Left ventricle myocardium superior (tissue), 1 donor: ENCODE measurements around the gene KLRC2. TPM values are rescaled to one million over a fixed set of nuclear protein-coding genes. Genes with fewer than 3 reads are reported as not detected.
"Not testable (repeated sequence)": the region's sequence is repeated elsewhere in the genome, so short reads cannot be mapped to it uniquely, and the experiment has no call there.

Experiments used
- ATAC-seq: fragments of 200-7000 bp; cut with Tn5 transposase; one replicate; pipeline ENCODE4 v1.9.1; 2020; ENCODE audit warnings: mild to moderate bottlenecking, moderate library complexity
- DNase-seq: peaks from one replicate; pipeline ENCODE4 v3.0.0-alpha.2; 2020
- intact Hi-C: fragments of 100-400 bp; cut with micrococcal nuclease; formaldehyde crosslinking; loops from one replicate; pipeline ENCODE4 v1.11.0; 2022
- total RNA-seq: library from RNA; stranded (reverse); fragmentation: NEBNext Ultra II Directional; extraction: Animal tissue kit (Norgen Biotek cat#: 25700); gene quantifications from one replicate; pipeline ENCODE4 v1.2.1, GENCODE V29; 2021
- donor health status: DM: no; HTN: yes; CAD: no; lungs with severe emphysema.

The KLRC2 gene
- total RNA-seq, 1 donor from 2014 or later, result not detected

DNA sequence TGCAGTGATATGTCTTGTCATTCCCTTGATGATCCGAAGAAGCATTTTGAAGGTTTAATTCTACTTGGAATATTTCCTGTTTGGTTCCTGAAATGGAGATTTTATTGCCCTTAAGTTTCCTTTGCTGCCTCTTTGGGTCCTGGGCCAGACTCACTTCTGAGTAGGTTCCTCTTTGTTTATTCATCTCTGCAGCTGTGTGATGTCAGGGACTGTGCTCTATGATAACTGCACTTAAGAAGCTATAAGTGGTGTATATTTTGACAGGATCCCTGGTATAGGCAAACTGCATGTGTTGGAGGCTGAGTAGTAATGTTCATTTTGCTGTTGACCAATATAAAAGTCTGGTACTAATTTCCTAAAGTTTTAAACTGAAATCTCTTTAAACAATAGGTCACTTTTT lies 26.4 kb downstream of the KLRC2 start, which contains the start of gene KLRC4:
KLRC4 (minus strand) TSS at position 366 of the 400 bp plus-strand sequence; CDS start at position 184, 182 bp downstream.
- intact Hi-C loops, result no loop called here
- ATAC-seq, result no peak
- no peak for DNase-seq

DNA sequence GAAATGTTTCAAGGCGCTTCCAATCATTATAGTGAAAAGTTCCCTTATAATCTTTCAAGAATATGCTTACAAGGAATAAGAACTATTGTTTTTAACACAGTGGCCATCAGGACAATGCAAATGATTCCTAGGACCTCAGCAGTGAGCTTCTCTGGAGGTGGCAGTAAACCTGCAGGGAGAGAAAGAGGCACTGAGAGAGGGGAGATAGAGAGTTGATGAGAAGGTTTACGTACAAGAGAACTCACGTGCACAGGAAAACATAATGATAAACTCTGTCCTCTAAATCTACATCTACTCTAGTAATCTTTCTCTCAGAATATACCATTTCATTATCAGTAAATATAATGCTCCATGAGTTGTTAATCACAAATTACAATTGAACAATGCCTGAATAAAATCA lies 27.0 kb downstream of the KLRC2 start:
- ATAC-seq (no peak), DNase-seq (no peak)
- intact Hi-C loops, result no loop called here

DNA sequence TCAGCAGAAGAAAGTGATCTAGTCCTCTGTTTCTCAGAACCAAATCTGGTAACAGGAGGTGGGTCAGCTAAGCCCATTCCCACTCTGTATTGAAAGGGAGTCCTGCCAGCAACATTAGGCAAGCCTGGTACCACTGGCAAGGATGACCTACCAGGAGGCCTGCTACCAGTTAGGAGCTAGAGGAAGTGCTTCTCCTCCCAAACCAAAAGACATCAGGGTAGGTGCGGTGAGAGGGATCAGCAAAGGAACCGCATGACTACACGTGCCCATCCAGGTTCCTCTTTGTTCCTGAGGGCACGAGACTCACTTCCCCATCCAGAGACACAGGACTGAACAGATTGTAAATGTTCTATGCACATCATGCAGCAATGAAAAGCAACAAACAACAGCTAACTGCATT lies 29.1 kb downstream of the KLRC2 start:
- intact Hi-C loops, result no loop called here
- no peak for DNase-seq
- no peak for ATAC-seq

DNA sequence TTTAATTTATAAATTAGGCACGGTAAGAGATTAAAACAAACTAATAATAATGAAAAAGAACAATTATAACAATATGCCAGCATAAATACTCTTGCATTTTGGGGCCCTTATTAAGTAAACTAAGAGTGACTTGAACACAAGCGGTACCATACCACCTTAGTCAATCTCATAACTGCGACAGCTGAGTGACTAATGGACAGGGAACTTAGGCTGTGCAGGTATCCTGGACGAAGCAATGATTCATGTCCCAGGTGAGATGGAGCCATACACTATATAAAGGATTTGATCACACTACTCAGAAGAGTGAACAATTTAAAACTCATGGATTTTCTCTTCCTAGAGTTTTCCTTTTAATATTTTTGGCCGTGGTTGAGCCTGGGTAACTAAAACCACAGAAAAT lies 30.5 kb downstream of the KLRC2 start:
- ATAC-seq (no peak), DNase-seq (no peak)
- intact Hi-C loops, result no loop called here

DNA sequence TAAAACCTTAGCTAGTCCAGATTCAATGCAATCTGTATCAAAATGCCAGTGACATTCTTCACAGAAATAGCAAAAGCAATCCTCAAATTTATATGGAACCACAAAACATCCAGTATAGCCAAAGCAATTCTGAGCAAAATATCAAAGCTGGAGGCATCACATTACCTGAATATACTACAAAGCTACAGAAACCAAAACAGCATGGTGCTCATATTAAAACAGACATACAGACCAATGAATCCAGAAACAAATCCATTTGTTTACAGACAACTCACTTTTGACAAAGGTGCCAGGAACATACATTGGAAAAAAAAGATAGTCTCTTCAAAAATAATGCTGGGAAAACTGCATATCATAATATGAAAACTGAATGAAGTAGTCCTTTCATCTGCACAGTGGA lies 31.0 kb downstream of the KLRC2 start:
- ATAC-seq, result no peak

DNA sequence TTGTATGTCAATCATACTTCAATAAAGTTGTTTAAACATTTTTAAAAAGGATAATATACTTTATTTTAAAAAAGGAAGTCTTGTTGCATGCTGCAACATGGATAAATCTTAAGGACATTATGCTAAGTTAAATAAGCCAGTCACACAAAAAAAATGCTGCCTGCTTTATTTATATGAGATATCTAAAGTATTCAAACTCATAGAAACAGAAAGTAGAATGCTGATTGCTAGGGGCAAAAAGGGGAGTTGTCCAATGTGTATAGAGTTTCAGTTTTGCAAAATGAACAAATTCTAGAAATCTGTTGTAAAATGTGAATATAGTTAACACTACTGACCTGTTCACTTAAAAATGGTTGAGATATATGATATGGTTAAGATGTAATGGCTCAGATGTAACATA lies 35.0 kb downstream of the KLRC2 start:
- no peak for ATAC-seq
- intact Hi-C loops, result no loop called here
- DNase-seq, result no peak

More for the DNA sequence above, 31.0 kb downstream of the KLRC2 start:
- DNase-seq, result no peak
- intact Hi-C loops, result no loop called here

DNA sequence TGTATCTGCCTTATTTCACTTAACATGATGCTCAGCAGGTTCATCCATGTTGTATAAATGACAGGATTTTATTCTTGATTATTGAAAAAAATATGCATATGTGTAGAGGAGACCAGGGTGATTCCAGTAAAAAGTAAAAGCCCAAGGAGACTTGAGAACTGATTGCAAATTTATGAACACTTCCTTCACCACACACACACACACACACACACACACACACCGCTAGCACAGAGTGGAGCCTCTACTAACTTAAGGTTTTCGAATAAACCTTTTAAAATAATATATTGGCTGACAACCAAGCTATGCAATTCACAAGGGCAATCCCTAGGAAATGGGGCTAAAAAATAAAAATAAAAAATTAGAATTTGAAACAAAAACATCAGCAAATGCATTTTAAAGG lies 37.6 kb downstream of the KLRC2 start:
- intact Hi-C loops, result no loop called here
- ATAC-seq (no peak), DNase-seq (no peak)

DNA sequence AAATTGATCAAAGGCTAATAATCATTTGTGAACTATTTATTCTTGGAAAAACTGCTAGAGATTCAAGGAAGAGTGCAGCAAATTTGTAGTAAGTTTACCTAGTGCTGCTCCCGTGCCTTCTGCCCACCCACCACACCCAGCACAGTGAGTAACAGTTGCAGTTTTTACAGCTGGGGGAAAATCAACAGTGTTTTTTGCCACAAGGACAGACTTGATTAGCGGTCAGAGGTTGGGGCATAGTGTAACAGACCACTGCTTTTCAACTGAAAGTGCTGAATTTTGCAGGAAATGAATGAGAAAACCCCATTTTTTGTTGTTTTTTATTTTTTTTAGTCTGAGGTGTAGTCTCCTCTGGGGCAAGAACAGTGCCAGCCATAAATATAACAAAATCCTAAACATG lies 38.5 kb downstream of the KLRC2 start:
- intact Hi-C loops, result no loop called here
- DNase-seq (no peak), ATAC-seq (no peak)

DNA sequence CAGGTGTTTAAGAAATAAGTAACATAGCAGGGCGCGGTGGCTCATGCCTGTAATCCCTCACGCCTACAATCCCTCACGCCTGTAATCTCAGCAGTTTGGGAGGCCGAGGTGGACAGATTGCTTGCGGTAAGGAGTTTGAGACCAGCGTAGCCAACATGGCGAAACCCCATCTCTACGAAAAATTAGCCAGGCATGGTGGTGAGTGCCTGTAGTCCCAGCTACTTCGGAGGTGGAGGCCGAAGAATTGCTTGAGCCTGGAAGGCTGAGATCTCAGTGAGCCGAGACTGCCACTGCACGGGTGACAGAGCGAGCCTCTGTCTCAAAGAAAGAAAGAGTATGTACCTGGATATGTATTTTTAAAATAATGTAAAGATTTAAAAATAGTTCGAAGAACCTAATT lies 39.6 kb downstream of the KLRC2 start:
- ATAC-seq, intact Hi-C loops, DNase-seq: not testable (repeated sequence)

DNA sequence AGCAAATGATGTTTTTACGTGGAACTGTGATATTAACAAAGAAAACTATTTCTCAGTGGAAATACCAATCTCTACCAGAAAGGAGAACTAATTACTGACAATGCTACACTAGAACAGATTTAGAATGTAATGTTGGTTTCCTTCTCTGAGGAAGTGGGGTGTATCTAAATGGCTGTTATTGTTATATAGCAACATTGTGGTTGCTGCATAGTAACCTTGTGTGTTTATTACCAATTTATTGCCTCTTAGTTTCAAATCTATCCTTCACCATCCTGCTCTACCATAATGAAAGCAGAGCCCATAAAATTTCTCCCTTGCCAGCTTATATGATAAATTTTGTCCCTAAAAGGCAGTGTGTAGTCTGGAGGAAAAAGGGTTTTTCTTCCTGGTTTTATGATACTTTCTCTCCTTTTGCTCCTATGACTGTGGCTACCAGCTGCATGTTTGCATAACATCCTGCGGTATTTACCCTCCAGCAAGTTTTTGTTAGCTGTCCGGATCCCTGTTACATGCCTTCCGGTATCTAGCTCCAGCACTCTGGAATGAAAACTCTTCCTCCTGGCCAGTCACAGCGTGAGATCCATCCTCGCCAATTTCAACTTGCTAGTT lies 40.3 kb downstream of the KLRC2 start:
- intact Hi-C loops, result no loop called here
- DNase-seq (peak; percentile 24), ATAC-seq (peak; percentile 85)

DNA sequence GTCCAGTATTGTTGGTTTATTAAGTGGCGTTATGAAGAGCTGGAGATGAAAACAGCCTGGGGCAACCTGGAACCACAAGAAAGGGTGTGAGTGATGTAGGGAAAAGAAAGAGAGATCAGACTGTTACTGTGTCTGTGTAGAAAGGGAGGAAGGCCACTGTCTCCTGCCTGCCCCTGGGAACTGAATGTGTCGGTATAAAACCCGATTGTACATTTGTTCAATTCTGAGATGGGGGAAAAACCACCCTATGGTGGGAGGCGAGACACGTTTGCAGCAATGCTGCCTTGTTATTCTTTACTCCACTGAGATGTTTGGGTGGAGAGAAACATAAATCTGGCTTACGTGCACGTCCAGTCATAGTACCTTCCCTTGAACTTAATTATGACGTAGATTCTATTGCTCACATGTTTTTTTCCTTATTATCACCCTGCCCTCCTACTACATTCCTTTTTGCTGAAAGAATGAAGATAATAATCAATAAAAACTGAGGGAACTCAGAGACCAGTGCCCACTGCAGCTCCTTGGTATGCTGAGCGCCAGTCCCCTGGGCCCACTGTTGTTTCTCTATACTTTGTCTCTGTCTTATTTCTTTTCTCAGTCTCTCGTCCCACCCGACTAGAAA lies 41.2 kb downstream of the KLRC2 start:
- intact Hi-C loops, DNase-seq, ATAC-seq: not testable (repeated sequence)

DNA sequence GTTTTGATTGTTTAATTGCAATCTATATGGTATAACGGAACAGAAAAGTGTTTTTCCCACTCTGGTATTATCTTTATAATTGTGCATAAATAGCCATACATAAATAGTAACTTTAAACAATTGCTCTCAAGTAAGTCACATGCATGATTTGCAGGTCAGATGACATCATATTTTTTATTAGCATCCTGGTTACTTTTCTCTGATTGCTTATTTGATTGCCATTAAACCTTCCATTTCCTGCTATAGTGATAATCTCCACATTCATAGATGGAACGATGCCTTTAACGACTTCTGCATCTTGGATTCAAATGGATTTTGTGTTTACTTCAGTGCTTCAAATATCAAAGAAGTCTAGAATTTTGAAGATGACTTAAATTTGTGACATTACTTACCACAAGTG lies 42.5 kb downstream of the KLRC2 start:
- DNase-seq, result no peak
- ATAC-seq, result no peak
- intact Hi-C loops, result no loop called here

DNA sequence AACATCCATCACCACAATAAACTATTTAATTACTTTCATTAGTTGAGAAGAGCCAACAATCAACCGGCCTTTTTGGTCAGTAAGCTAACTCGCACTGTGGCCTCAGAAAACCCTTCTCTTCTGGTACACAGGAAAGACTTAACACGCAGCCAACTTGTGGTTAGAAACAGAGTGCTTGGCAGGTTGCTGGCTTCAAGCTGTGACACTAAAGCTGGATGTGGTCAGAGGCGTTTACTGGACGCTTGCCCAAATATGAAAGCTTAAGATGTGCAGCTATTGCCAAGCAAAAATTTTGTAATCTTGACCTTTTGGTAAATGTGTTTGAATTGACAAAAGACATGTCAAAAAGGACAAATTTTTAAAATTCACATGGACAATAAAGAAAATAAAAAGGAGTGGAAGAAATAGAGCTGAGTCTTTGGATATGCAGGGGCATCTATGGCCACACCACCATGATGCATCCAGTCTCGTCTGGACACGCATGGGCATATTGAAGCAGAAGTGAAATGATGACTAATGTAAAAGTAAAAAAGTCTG lies 43.3 kb downstream of the KLRC2 start:
- intact Hi-C loops, result no loop called here
- ATAC-seq (peak; percentile 95), DNase-seq (peak; percentile 49)

DNA sequence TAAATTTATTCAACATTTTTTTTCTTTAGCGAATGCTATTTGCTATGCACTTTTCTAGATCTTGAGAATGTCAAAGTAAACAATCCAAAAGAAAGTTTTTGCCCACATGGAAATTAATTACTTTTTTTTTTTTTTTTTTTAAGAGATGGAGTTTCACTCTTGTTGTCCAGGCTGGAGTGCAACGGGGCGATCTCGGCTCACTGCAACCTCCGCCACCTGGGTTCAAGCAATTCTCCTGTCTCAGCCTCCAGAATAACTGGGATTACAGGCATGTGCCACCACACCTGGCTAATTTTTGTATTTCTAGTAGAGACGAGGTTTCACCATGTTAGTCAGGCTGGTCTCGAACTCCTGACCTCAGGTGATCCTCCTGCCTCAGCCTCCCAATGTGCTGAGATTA lies 44.8 kb downstream of the KLRC2 start:
- intact Hi-C loops, DNase-seq, ATAC-seq: not testable (repeated sequence)

DNA sequence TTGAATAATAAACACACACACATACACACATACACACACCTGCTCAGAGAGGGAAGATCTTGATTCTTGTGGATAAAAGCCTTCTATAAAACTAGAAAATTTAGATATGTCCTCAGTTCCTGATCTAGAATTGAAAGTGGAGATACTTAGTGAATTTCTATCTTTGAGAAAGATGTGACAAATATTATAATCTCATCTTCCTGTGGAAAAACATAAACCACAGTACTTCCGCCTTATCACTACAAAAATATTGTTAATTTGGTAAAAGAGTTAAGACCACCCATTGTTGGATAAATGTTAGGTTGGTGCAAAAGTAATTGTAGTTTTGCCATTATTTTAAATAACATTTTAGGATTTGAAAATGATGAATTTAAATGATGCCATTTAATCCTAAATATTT lies 45.9 kb downstream of the KLRC2 start, which contains the start of gene KLRK1:
KLRK1 (minus strand) TSS at position 138 of the 400 bp plus-strand sequence. CDS start 1,231 bp downstream, outside the sequence.
- intact Hi-C loops, result no loop called here
- no peak for ATAC-seq

DNA sequence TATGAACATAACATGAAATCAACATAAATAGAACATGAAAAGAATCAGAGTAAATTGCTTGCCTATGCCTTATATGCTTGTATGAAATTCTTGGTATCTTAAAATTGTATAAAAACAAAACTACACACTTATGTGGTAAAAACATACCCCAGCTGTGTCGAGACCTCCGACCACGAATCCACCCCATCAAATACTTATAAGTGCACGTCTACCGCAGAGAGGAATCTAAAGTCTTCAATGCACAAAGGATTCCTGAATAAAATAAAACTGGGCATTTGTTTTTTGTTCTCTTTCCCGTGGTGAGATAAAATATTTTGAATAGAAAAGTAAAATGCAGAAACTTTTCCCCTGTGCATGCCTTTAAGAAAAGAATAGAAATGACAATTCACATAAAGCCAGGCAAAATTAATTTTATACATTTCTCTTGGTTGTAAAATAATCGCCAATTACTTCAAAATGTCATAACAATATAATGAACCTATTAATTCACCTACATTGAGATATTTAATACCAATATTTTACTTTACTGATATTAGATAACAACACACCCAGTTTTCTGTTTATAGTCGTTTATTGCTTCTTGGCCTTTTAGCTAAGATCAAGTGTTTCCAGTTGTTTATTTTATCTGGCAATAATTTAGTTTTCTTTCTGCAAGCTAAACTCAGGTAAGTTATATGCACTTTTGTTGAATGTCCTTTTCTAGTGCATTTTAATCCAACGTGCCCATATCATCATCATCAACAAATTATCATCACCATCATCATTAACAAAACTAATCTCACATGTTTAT lies 47.0 kb downstream of the KLRC2 start:
- ATAC-seq (no peak), DNase-seq (no peak)
- intact Hi-C loops, result no loop called here

More for the DNA sequence above, 45.9 kb downstream of the KLRC2 start, which contains the start of gene KLRK1:
- DNase-seq, result no peak

DNA sequence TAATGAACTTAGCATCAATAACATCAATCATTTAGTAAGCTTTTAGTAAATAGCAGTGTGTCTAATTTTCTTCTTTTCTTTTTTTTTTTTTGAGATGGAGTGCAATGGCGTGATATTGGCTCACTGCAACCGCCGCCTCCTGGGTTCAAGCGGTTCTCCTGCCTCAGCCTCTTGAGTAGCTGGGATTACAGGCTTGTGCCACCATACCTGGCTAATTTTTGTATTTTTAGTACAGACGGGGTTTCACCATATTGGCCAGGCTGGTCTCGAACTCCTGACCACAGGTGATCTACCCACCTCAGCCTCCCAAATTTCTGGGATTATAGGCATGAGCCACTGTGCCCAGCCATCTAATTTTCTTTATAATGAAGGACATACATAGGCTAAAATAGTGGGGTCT lies 48.3 kb downstream of the KLRC2 start:
- ATAC-seq, DNase-seq, intact Hi-C loops: not testable (repeated sequence)

DNA sequence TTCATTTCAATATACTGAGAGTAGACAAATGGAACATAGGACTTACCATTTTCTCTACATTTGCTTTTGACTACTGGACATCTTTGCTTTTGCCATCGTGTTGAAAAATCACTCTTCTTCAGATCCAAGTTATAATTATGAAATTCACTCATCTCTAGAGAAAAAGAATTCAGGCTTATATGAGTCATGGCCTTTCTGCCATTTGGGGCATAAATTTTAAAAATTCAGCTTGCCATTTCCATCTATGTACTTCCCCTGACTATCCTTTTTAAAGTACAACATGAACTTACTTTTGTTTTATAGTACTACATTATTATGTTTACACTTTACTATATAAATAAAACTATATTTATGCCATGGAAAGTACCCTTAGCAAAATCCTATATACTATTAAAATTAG lies 49.0 kb downstream of the KLRC2 start:
- DNase-seq, result no peak
- ATAC-seq, result no peak
- intact Hi-C loops, result no loop called here

DNA sequence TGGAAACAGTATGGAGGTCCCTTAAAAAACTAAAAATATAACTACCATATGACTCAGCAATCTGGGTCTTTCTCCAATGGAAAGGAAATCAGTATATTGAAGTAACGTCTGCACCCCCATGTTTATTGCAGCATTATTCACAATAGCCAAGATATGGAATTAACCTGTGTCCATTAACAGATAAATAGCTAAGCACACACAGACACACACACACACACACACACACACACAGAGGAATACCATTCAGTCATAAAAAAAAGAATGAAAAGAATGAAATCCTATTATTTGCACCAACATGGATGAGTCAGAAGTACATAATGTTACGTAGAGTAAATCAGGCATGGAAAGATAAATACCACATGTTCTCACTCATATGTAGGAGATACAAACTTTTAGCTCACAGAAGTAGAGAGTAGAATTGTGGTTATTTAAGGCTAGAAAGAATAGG lies 50.6 kb downstream of the KLRC2 start:
- intact Hi-C loops, result no loop called here
- ATAC-seq (no peak), DNase-seq (no peak)

DNA sequence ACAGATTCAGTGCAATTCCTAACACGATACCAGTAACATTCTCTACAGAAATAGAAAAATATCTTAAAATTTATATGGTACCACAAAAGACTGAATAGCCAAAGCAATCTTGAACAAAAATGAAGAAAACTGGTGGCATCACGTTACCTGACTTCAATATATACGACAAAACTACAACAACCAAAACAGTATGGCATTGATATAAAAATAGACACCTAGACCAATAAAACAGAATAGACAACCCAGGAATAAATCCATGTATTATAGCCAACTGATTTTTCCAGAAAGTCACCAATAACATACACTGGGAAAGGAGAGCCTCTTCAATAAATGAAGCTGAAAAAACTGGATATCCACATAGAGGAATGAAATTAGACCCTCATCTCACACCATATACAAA lies 51.6 kb downstream of the KLRC2 start:
- DNase-seq (no peak), ATAC-seq (no peak)
- intact Hi-C loops, result no loop called here
